Stromal cell of bone marrow (primary cell): ENCODE measurements around the gene LRRK2.
"Not testable (repeated sequence)": the region's sequence is repeated elsewhere in the genome, so short reads cannot be mapped to it uniquely, and the experiment has no call there.

ENCODE experiments used
- DNase-seq: peaks from one replicate; pipeline ENCODE4 v3.0.0-alpha.2; 2012; ENCODE audit warnings: low read depth

LRRK2 gene

GRCh38 chr12:40248034-40248433 lies 23.2 kb downstream of the LRRK2 start:
- DNase-seq, result no peak

- no peak for DNase-seq
These were observed 23.9 kb downstream of the LRRK2 start for GRCh38 chr12:40248585-40249297.

GRCh38 chr12:40250652-40251051 lies 25.9 kb downstream of the LRRK2 start:
- not testable (repeated sequence) for DNase-seq

- peak; percentile 72 for DNase-seq
These were observed 29.1 kb downstream of the LRRK2 start for GRCh38 chr12:40253936-40254335.

GRCh38 chr12:40254455-40255085 lies 29.8 kb downstream of the LRRK2 start:
- DNase-seq, result no peak

GRCh38 chr12:40258371-40258770 lies 33.6 kb downstream of the LRRK2 start:
- no peak for DNase-seq

GRCh38 chr12:40261937-40262336 lies 37.1 kb downstream of the LRRK2 start:
- no peak for DNase-seq

- no peak for DNase-seq
These were observed 37.9 kb downstream of the LRRK2 start for GRCh38 chr12:40262657-40263056.

DNA sequence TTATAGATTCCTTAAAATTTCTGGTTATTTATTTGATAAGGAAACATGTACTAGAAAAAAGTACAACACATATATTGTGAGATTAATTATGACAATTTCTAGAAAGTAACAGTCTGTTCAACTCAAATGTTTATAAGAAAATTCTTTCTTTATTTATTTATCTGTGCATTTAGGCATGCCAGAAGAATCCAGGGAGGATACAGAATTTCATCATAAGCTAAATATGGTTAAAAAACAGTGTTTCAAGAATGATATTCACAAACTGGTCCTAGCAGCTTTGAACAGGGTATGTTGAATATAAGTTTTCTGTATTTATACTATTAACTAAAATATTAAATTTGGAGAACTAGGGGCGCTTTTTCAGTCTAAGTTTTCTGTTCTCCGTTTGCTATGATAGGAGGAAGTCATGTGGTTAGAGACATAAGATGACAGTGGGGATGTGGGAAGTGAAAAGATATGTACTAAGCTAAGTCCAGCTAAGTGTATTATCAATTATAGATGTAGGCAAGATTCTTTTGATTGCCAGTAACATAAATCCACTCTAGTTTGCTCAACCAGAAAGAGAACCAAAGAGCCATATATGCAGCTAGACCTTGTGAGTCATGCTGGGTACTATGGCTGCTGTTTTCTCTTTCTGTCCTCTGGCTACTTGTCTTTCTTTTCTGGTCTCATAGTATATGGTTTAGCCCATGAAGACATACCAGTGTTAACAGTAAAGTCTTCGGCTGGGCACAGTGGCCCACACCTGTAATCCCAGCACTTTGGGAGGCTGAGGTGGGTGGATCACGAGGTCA lies 39.0 kb downstream of the LRRK2 start:
- no peak for DNase-seq

DNA sequence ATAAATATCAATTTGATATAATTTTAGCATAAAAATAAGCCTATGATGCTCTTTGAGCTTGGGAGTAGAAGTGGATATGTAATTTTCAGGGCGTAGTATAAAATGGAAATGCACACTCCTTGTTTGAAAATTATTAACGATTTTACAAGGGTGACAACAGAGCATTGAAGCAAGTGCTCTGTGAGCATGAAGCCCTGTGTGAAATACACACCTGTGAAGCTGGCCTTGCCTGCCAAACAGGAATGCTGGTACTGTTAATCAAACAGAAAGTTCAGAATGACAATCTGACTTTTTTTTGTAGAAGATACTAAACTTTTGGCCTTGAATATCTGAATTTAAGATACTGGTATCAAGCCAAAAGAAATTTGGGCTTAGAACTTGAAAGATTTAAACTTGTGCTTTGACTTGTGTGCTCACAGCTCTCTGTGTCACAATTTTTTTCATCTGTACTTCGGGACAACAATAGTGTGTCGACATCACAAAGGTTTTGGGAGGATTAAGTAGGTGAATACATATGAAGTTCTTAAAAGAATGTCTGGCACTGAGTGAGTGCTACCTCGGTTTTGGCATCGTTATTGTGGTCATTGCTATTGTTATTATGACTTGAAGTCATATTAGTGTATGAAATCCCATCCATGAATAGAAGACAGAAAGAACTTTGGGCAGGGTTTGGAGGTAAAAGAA lies 47.3 kb downstream of the LRRK2 start:
- no peak for DNase-seq

DNA sequence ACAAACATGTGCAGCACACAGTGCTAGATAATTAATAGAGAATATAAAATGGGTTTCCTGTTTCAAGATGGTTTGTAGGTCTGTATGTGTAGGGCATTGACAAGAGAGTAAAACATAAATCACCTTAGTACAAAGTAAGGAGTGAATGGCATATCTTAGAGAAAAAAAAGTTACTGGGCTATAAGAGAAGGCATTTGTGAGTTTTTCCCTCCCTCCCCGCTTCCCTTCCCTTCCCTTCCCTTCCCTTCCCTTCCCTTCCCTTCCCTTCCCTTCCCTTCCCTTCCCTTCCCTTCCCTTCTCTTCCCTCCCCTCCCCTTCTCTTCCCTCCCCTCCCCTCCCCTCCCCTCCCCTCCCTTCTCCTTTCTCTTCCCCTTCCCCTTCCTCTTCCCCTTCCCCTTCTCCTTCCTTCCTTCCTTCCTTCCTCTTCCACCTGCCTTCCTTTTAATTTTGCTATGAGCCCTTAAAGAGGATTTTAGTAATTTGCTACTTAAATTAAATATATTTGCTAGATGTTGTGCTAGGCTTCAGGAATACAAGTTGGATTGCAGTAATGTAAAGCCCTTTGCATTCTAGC lies 57.1 kb downstream of the LRRK2 start:
- no peak for DNase-seq

GRCh38 chr12:40286583-40286982 lies 61.8 kb downstream of the LRRK2 start:
- DNase-seq, result no peak

DNA sequence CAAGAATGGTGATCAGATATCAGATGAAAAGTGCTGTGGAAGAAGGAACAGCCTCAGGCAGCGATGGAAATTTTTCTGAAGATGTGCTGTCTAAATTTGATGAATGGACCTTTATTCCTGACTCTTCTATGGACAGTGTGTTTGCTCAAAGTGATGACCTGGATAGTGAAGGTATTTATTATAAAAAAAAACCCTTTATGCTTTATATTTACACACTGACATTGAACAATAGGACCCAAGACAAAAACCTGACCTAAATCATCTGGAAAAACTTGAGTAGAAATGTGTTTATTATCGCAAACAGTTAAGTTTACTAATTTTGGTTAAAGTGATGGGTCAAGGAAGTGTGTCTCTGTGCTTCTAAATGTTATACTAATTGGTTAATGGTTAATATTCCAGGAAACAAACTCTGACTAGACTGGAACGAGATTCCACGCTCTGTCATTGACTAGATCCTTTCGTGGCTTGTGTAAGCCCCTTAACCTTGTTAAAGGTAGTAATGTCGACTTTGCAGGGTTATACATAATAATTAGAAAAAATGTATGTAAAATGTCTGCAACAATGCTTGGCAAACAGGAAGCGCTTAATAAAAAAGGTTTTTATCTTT lies 62.7 kb downstream of the LRRK2 start:
- no peak for DNase-seq

- no peak for DNase-seq
These were observed 68.1 kb downstream of the LRRK2 start for GRCh38 chr12:40292788-40293429.

DNA sequence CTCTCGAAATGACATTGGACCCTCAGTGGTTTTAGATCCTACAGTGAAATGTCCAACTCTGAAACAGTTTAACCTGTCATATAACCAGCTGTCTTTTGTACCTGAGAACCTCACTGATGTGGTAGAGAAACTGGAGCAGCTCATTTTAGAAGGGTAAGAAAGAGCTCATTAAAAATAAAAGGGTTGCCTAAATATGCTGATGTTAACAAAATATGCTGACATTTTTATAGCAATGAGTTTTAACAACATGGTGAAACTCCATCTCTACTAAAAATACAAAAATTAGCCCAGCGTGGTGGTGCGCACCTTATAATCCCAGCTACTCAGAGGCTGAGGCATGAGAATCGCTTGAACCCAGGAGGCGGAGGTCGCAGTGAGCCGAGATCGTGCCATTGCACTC lies 73.5 kb downstream of the LRRK2 start:
- DNase-seq, result no peak

DNA sequence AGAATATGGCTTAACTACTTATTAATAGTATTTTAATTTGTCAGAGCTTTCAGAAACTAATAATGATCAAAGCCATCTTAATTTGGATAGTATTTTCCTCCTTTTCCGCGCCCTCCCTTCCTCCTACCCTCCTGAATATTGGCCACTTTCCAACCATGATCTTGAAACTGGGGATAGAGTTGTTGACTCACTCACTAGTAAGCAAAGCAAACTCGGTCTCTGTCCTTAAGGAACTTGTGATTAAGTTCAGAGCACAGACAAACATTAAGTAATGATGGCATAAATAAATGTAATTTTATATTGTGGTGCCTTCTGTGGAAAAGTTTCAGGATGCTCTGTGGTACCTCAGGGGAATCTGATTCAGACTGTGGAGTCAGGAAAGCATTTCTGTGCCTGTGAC lies 75.7 kb downstream of the LRRK2 start:
- DNase-seq, result no peak

GRCh38 chr12:40309001-40309400 lies 84.2 kb downstream of the LRRK2 start:
- DNase-seq, result no peak

DNA sequence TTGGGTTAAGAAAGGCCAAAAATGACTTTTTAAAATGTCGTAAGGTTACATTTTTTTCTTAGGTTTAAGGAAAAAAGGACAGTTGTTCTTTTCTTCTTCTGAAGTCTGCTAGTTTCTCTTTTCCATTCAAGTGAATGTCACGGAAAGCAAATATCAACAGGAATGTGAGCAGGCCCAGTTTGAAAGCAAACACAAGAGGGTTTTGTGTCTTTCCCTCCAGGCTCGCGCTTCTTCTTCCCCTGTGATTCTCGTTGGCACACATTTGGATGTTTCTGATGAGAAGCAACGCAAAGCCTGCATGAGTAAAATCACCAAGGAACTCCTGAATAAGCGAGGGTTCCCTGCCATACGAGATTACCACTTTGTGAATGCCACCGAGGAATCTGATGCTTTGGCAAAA lies 85.4 kb downstream of the LRRK2 start:
- no peak for DNase-seq

DNA sequence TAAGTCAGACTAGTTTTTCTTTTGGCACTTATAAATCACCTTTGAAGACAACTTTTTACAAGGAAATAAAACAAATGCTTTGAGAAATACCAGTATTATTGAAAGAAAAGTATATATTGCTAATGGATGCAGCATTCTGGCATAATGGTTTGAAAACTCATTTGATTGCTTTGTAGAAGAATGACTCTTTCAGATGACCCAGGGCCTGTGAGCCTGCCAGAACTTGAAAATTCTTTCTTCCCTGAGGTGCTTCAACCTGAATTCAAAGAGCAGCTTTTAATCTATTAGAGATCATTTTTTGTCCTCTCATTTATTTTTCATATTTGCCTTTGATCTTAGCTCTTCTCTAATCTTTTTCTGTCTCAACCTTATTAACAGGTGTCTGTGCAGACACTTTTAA lies 87.4 kb downstream of the LRRK2 start:
- DNase-seq, result no peak

- DNase-seq, result no peak
These were observed 88.3 kb downstream of the LRRK2 start for GRCh38 chr12:40312982-40313576.

DNA sequence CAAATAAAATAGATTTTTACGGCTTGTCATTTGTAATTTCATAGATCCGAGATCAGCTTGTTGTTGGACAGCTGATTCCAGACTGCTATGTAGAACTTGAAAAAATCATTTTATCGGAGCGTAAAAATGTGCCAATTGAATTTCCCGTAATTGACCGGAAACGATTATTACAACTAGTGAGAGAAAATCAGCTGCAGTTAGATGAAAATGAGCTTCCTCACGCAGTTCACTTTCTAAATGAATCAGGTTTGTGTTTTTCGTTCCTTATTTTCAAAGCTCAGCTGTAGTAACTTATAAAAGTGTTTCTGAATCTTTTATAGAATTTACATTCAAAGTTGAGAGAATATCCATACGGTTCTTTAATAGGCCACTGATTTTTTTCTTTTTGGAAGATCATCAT lies 89.1 kb downstream of the LRRK2 start:
- DNase-seq, result no peak
